Measurements from ENCODE around the gene RNASE12. TPM values are rescaled to one million over a fixed set of nuclear protein-coding genes. Genes with fewer than 3 reads are reported as not detected.

The RNASE12 gene
- total RNA-seq, 1 experiment from 2014 or later, result not detected

- Histone ChIP-seq H3K27ac (ENCODE audit: insufficient read length, low read depth, low read length) (no peak overlapping the region), H2AK5ac (ENCODE audit: insufficient read length, low read length) (no peak overlapping the region), H3K9me3 (ENCODE audit: control insufficient read depth, low read depth, low read length) (no peaks in the 10 kb centered on the region), H2BK15ac (ENCODE audit: low read depth, low read length) (no peak overlapping the region), H2BK12ac (ENCODE audit: insufficient read length, low read depth, low read length) (no peak overlapping the region), H3K4me2 (ENCODE audit: insufficient read depth, insufficient read length, low read length) (no peak overlapping the region), H4K5ac (ENCODE audit: insufficient read length, low read depth, low read length) (no peak overlapping the region), H3K9ac (ENCODE audit: extremely low read depth, insufficient read length, low read length) (no peak overlapping the region), H3K27me3 (ENCODE audit: insufficient read depth, low read length) (no peaks in the 10 kb centered on the region), H2BK5ac (ENCODE audit: insufficient read length, low read length) (no peak overlapping the region), H2AFZ (ENCODE audit: low read length) (no peak overlapping the region), H3K79me1 (ENCODE audit: insufficient read depth, low read depth, low read length, poor library complexity, severe bottlenecking) (no peaks in the 10 kb centered on the region), H3K14ac (ENCODE audit: insufficient read depth, low read length) (no peak overlapping the region), H3K23ac (ENCODE audit: insufficient read length, low read depth, low read length) (no peak overlapping the region), H3K79me2 (ENCODE audit: insufficient read depth, low read length) (no peaks in the 10 kb centered on the region), H3K23me2 (ENCODE audit: insufficient read length, low read depth, low read length, poor library complexity, severe bottlenecking) (no peaks in the 10 kb centered on the region), H3K56ac (ENCODE audit: insufficient read length, low read depth, low read length) (no peak overlapping the region), H4K8ac (replicated peaks; ENCODE audit: insufficient read length, low read depth, low read length) (no peak overlapping the region), H3K4ac (ENCODE audit: low read depth, low read length) (no peak overlapping the region), H4K20me1 (ENCODE audit: control insufficient read depth, insufficient read depth, insufficient read length) (no peaks in the 10 kb centered on the region), H2BK120ac (ENCODE audit: low read depth, low read length, poor library complexity, severe bottlenecking) (no peak overlapping the region), H2BK20ac (ENCODE audit: low read depth, low read length, poor library complexity, severe bottlenecking) (no peak overlapping the region), H4K91ac (ENCODE audit: insufficient read length, low read depth, low read length) (no peak overlapping the region), H3K18ac (ENCODE audit: insufficient read length, low read depth, low read length) (no peak overlapping the region), H3T11ph (ENCODE audit: low read length) (no peak overlapping the region), H3K4me1 (ENCODE audit: insufficient read depth, low read length) (no peaks in the 10 kb centered on the region; the same call in 1 of the 2 replicates)
- Mint-ChIP-seq H3K27ac (no peak overlapping the region), H3K36me3 (ENCODE audit: insufficient read depth in 1 of 3, low read depth in 3 of 3) (no peaks in the 10 kb centered on the region), H3K27me3 (ENCODE audit: low read depth) (no peaks in the 10 kb centered on the region), H3K4me3 (no peak overlapping the region), H3K9me3 (no peaks in the 10 kb centered on the region; a peak in 1 of 5 replicates), H3K4me1 (peaks cover 4 to 6% of the 10 kb centered on the region in 2 experiments; a peak in 3 of 4 replicates)
- DNase-seq, result no peak
- TF ChIP-seq CTCF (conservative IDR thresholded peaks at IDR 0.05), result no peak
- no CpG with 5 or more reads among the region's 10 CpGs for WGBS (ENCODE audit: extremely low coverage, insufficient read length, low lambda C conversion rate)
Measured at GRCh38 chr14:20548414-20549158, 42.6 kb downstream of the RNASE12 start.

Data from H9 (cell line).